ENCODE measurements around the gene NME5. TPM values are rescaled to one million over a fixed set of nuclear protein-coding genes. Genes with fewer than 3 reads are reported as not detected.

NME5 gene
- total and polyA plus RNA-seq, 2 of the 13 experiments (the other 11 are each of a cell fraction or from before 2014, with no cell fraction given) = 0.18 TPM; not detected in 1

GRCh38 chr5:138068742-138069600 is 70.3 kb downstream of the NME5 start (continued):
- TF ChIP-seq ZNF770 (CRISPR knock-in tag; IDR thresholded peaks at IDR 0.05) (no peak), ZNF670 (CRISPR knock-in tag; IDR thresholded peaks at IDR 0.05; ENCODE audit: borderline replicate concordance) (no peak), PHF20 (CRISPR knock-in tag; IDR thresholded peaks at IDR 0.05) (no peak), ZNF317 (CRISPR knock-in tag; IDR thresholded peaks at IDR 0.05) (no peak), CTCF (CRISPR knock-in tag; IDR thresholded peaks at IDR 0.05) (peak; percentile 83), ZNF562 (CRISPR knock-in tag; IDR thresholded peaks at IDR 0.05; ENCODE audit: borderline replicate concordance) (no peak), REPIN1 (CRISPR knock-in tag; IDR thresholded peaks at IDR 0.05; ENCODE audit: borderline replicate concordance, low read depth) (no peak), PTBP1 (IDR thresholded peaks at IDR 0.05; ENCODE audit: low read depth, low read length, poor library complexity, severe bottlenecking) (no peak), LBX2 (CRISPR knock-in tag; IDR thresholded peaks at IDR 0.05; ENCODE audit: borderline replicate concordance) (no peak), ZNF343 (CRISPR knock-in tag; IDR thresholded peaks at IDR 0.05) (no peak), FOXA3 (CRISPR knock-in tag; IDR thresholded peaks at IDR 0.05) (0 out of 2 replicates have a peak, but pooled peaks have one; percentile 33), MYC (CRISPR knock-in tag; IDR thresholded peaks at IDR 0.05; ENCODE audit: borderline replicate concordance) (no peak), ZNF609 (CRISPR knock-in tag; IDR thresholded peaks at IDR 0.05; ENCODE audit: borderline replicate concordance) (no peak), NRL (CRISPR knock-in tag; IDR thresholded peaks at IDR 0.05; ENCODE audit: borderline replicate concordance) (no peak), CREB1 (IDR thresholded peaks at IDR 0.05) (peak; percentile 79), CREB1 (CRISPR knock-in tag; IDR thresholded peaks at IDR 0.05) (no peak), PLRG1 (conservative IDR thresholded peaks at IDR 0.05) (no peak), ATRX (CRISPR knock-in tag; IDR thresholded peaks at IDR 0.05; ENCODE audit: borderline replicate concordance) (no peak), RXRB (CRISPR knock-in tag; IDR thresholded peaks at IDR 0.05; ENCODE audit: borderline replicate concordance) (peak; percentile 28; the same call in 1 of the 2 replicates), MYNN (CRISPR knock-in tag; IDR thresholded peaks at IDR 0.05; ENCODE audit: low read depth) (no peak), ZNF468 (CRISPR knock-in tag; IDR thresholded peaks at IDR 0.05) (no peak)
